VCaP (cell line): ENCODE data around the gene ZC3H12D.
A peak's percentile ranks its signal among the peaks of the same experiment; 100 is the strongest.
"Not testable (repeated sequence)": the region's sequence is repeated elsewhere in the genome, so short reads cannot be mapped to it uniquely, and the experiment has no call there.

Experiments used
- H3K27ac ChIP-seq: fragments of 450-650 bp; 2 replicates; pipeline ENCODE4 v1.5.1; 2017
- CTCF ChIP-seq: fragments of 450-650 bp; conservative IDR thresholded peaks from 2 replicates; pipeline ENCODE4 v1.5.1; 2017; ENCODE audit warnings: mild to moderate bottlenecking, moderate library complexity

Gene ZC3H12D

GRCh38 chr6:149463781-149464180 lies 21.0 kb downstream of the ZC3H12D start:
- TF ChIP-seq CTCF = no peak
- H3K27ac ChIP-seq = 0 out of 2 replicates have a peak overlapping the region, but pooled peaks have one; percentile 5

- H3K27ac ChIP-seq = not testable (repeated sequence)
Observed at GRCh38 chr6:149462712-149463111, 22.1 kb downstream of the ZC3H12D start.

- H3K27ac ChIP-seq = no peak overlapping the region
- TF ChIP-seq CTCF = no peak
Observed at GRCh38 chr6:149461670-149462069, 23.1 kb downstream of the ZC3H12D start.

GRCh38 chr6:149460249-149460648 lies 24.6 kb downstream of the ZC3H12D start:
- not testable (repeated sequence) for H3K27ac ChIP-seq

GRCh38 chr6:149459761-149460160 lies 25.1 kb downstream of the ZC3H12D start:
- H3K27ac ChIP-seq = no peak overlapping the region
- no peak for TF ChIP-seq CTCF

- TF ChIP-seq CTCF = no peak
- no peak overlapping the region for H3K27ac ChIP-seq
Observed at GRCh38 chr6:149458806-149459205, 26.0 kb downstream of the ZC3H12D start.

- no peak overlapping the region for H3K27ac ChIP-seq
- TF ChIP-seq CTCF = no peak
Observed at GRCh38 chr6:149458196-149458595, 26.6 kb downstream of the ZC3H12D start.

- H3K27ac ChIP-seq = no peak overlapping the region
- no peak for TF ChIP-seq CTCF
Observed at GRCh38 chr6:149457316-149457884, 27.4 kb downstream of the ZC3H12D start.
